A549 treated with Mapracorat at 1 μM for 4 hours (cell line): ENCODE measurements around the gene LRP6. TPM values are rescaled to one million over a fixed set of nuclear protein-coding genes. Genes with fewer than 3 reads are reported as not detected.

Experiments
- total RNA-seq: library from RNA; stranded (reverse); fragments of 200-300 nt; extraction: Qiagen RNA extraction; gene quantifications from 5 replicates; pipeline ENCODE4 v1.2.3, GENCODE V29; 2022

Gene LRP6
- 11.2 to 22.9 TPM (median 16.2 TPM) in 5 replicates for total RNA-seq

GRCh38 chr12:12266873-12267741 lies at the start of gene LRP6:
Gene LRP6, minus strand, starts transcription at chr12:12267044. Its CDS starts 309 bp downstream, at chr12:12266735.

GRCh38 chr12:12070674-12071656 lies 195.9 kb downstream of the LRP6 start, which contains the start of gene BCL2L14:
Gene BCL2L14, plus strand, starts transcription at chr12:12070939. Its CDS starts 8,367 bp downstream, at chr12:12079306.

Other genes with a start within 250 kb of the LRP6 start
- gene BCL2L14, start 196.1 kb downstream of the LRP6 start, total RNA-seq: not detected in 5 replicates
- 3.1 to 4.6 TPM (median 3.9 TPM) in 5 replicates for gene MANSC1, start 83.2 kb upstream of the LRP6 start, total RNA-seq
- 7.9 to 11.1 TPM (median 9.5 TPM) in 5 replicates for gene BORCS5, start 90.0 kb upstream of the LRP6 start, total RNA-seq